22Rv1 (cell line): ENCODE results near the gene GTF2F2.

Experiments used
- H3K27ac ChIP-seq: fragments of 450-650 bp; 2 replicates; pipeline ENCODE4 v1.5.1; 2017
- CTCF ChIP-seq: fragments of 450-650 bp; IDR thresholded peaks from 2 replicates; pipeline ENCODE4 v1.5.1; 2017; ENCODE audit warnings: mild to moderate bottlenecking
- ZFX ChIP-seq: fragments of 450-650 bp; IDR thresholded peaks from 2 replicates; pipeline ENCODE4 v1.6.1; 2017; ENCODE audit warnings: antibody characterized with exemption, borderline replicate concordance

The GTF2F2 gene

GRCh38 chr13:45333251-45333976 is 213.1 kb downstream of the GTF2F2 start:
- TF ChIP-seq CTCF = no peak
- TF ChIP-seq ZFX = no peak
- peak overlapping the region; percentile 24 for H3K27ac ChIP-seq
